GM19025 (cell line): ENCODE measurements around the gene GASK1B.
A peak's percentile ranks its signal among the peaks of the same experiment; 100 is the strongest.

Source experiments
- ATAC-seq: cut with Tn5 transposase; IDR thresholded peaks from one replicate; pipeline ENCODE4 v1.9.1; 2021; ENCODE audit warnings: mild to moderate bottlenecking, low read depth, moderate library complexity; ENCODE audit not compliant: unreplicated experiment

The GASK1B gene

GRCh38 chr4:158155656-158156356, 17.0 kb downstream of the GASK1B start:
- ATAC-seq: no peak

- ATAC-seq: no peak
Observed at GRCh38 chr4:158147151-158147550, 25.7 kb downstream of the GASK1B start.

DNA sequence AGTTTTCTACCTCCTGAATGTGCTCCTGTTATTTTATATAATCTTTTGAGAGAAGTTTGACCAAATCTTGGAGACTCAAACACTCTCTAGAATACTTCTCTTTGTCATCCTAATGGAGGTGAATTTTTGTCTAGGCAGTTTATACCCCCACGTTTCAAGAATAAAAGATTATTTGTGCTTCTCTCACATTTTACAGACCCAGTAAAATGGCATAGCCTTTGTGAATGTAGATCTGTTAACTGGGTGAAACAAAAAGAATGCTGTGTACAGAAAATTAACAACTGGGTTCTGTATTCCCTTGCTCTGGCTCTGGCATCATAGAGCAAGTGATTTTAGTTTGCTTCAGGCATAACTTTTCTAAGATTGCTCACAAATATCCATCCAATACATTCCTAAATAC, 26.1 kb downstream of the GASK1B start:
- no peak for ATAC-seq

GRCh38 chr4:158139086-158139485, 33.7 kb downstream of the GASK1B start:
- no peak for ATAC-seq

GRCh38 chr4:158134222-158134621, 38.6 kb downstream of the GASK1B start:
- no peak for ATAC-seq

DNA sequence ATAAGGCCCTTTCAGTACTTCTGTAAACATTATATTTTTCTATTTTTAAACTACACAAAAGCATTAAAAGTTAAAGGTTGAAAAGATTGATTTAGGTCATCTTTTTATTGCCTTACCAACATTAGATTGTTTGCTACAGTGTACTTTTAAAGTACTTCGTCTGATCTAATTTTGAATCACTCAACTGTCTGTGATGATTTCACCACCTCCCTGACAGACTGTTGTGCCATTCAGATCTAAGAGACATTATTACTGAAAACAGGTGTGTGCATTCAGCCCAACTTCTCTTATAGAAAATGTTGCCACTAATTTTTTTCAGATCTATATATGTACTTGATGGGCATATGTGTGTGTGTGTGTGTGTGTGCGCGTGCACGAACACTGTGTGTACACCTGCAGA, 39.3 kb downstream of the GASK1B start:
- ATAC-seq: no peak

DNA sequence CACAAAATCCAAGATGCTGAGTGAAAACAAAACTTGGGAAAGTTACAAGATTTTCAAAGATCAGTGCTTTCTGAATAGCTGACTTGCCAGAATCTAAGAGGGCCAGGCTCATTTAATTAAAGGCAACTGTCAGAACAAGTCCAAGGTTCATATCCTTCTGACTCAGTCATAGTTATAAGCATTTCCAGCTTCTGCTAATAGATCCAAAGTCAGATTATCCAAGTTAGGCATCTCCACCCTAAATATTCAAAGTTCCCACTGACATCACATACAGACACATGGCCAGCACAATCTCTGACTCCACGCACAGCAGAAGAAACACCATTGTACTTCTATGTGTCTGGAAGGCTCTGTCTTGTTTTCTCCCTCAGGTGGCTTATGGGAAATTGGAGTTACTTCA, 41.8 kb downstream of the GASK1B start:
- ATAC-seq: no peak

GRCh38 chr4:158130204-158130603, 42.6 kb downstream of the GASK1B start:
- no peak for ATAC-seq

DNA sequence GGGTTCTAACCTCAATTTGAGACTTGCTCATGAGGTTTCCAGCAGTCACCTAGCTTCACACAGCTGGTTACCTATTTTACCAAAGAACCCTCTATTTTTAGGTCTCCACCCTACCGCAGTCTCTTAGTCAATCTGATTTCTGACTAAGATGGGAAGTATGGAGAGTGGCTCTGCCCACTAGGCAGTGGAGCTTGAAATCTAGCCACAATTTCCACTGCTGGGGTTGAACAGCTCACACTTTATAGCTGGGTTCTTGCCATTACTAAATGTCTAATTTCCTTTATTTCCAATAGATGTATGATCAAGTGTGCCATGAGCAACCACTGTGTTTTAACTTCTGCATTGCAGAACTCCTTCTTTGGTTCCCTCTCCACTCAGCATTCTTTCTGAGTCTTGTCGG, 43.1 kb downstream of the GASK1B start:
- ATAC-seq: peak; percentile 56

DNA sequence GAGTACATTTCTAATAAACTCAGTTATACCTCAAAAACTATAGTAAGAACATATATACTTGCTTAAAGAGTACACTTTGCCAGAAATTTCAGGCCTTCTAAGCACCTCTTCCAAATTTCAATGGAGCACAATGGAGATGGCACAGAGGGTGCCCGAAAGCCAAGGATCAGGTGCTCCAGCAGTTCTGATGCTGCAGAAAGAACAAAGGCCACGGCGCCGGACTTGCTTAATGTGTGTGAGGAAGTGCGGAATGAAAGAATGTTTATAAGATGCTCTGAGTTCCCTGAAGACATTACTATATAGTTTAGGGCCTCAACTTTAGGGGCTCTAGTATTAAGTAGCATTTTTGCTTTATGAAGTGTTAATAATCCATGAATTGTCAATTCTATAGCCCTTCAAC, 44.3 kb downstream of the GASK1B start:
- ATAC-seq: no peak

- no peak for ATAC-seq
Observed at GRCh38 chr4:158125310-158125709, 47.5 kb downstream of the GASK1B start.
